HEK293T (cell line): ENCODE data around the gene PHOSPHO1.
A peak's percentile ranks its signal among the peaks of the same experiment; 100 is the strongest.
"Not testable (repeated sequence)": the region's sequence is repeated elsewhere in the genome, so short reads cannot be mapped to it uniquely, and the experiment has no call there.

ENCODE experiments used
- CTCF ChIA-PET: fragments of 350-600 bp; formaldehyde crosslinking; extraction: SDS; loops from one replicate; lab custom pipeline; 2021; ENCODE audit warnings: antibody characterized with exemption, inconsistent platforms; lab: Yijun Ruan, JAX
- POLR2A ChIA-PET: fragments of 350-600 bp; formaldehyde crosslinking; extraction: SDS; loops from one replicate; lab custom pipeline; 2020; ENCODE audit warnings: antibody characterized with exemption, inconsistent platforms; lab: Yijun Ruan, JAX
- DNase-seq: peaks from one replicate; pipeline ENCODE4 v3.0.0; 2012; ENCODE audit warnings: mixed read lengths; ENCODE audit errors: extremely low spot score
- ARNT ChIP-seq: fragments of 450-650 bp; IDR thresholded peaks from 2 replicates; pipeline ENCODE4 v1.6.1; 2017; ENCODE audit warnings: mild to moderate bottlenecking
- BHLHE40 ChIP-seq: fragments of 450-650 bp; IDR thresholded peaks from 2 replicates; pipeline ENCODE4 v1.6.1; 2016; ENCODE audit warnings: mild to moderate bottlenecking, moderate library complexity, borderline replicate concordance
- CTBP1 ChIP-seq: fragments of 450-650 bp; IDR thresholded peaks from 2 replicates; pipeline ENCODE4 v1.6.1; 2016; ENCODE audit warnings: borderline replicate concordance
- ELF4 ChIP-seq: fragments of 450-650 bp; IDR thresholded peaks from 2 replicates; pipeline ENCODE4 v1.6.1; 2017; ENCODE audit warnings: antibody characterized with exemption
- FOXA1 ChIP-seq: fragments of 450-650 bp; IDR thresholded peaks from 2 replicates; pipeline ENCODE4 v1.6.1; 2016; ENCODE audit warnings: mild to moderate bottlenecking
- FOXK2 ChIP-seq: fragments of 450-650 bp; IDR thresholded peaks from 2 replicates; pipeline ENCODE4 v1.6.1; 2016; ENCODE audit warnings: mild to moderate bottlenecking
- FOXM1 ChIP-seq: fragments of 450-650 bp; IDR thresholded peaks from 2 replicates; pipeline ENCODE4 v1.6.1; 2017; ENCODE audit warnings: mild to moderate bottlenecking, borderline replicate concordance
- HDGF ChIP-seq: fragments of 450-650 bp; IDR thresholded peaks from 2 replicates; pipeline ENCODE4 v1.6.1; 2017; ENCODE audit warnings: antibody characterized with exemption, borderline replicate concordance
- L3MBTL2 ChIP-seq: fragments of 450-650 bp; conservative IDR thresholded peaks from 2 replicates; pipeline ENCODE4 v1.6.1; 2016; ENCODE audit warnings: mild to moderate bottlenecking
- LEF1 ChIP-seq: fragments of 450-650 bp; IDR thresholded peaks from 2 replicates; pipeline ENCODE4 v1.6.1; 2017; ENCODE audit warnings: mild to moderate bottlenecking, borderline replicate concordance
- NFRKB ChIP-seq: fragments of 450-650 bp; IDR thresholded peaks from 2 replicates; pipeline ENCODE4 v1.6.1; 2016; ENCODE audit warnings: mild to moderate bottlenecking, moderate library complexity
- SP1 ChIP-seq: fragments of 450-650 bp; IDR thresholded peaks from 2 replicates; pipeline ENCODE4 v1.6.1; 2017
- SUZ12 ChIP-seq: fragments of 450-650 bp; IDR thresholded peaks from 2 replicates; pipeline ENCODE4 v1.6.1; 2016; ENCODE audit warnings: mild to moderate bottlenecking
- TARDBP ChIP-seq: fragments of 450-650 bp; IDR thresholded peaks from 2 replicates; pipeline ENCODE4 v1.6.1; 2016
- ZNF384 ChIP-seq: fragments of 450-650 bp; IDR thresholded peaks from 2 replicates; pipeline ENCODE4 v1.6.1; 2016
- TF ChIP-seq, protein P1 (sequence below): fragments of 450-650 bp; IDR thresholded peaks from 2 replicates; pipeline ENCODE4 v1.6.1; 2016

Gene PHOSPHO1

DNA sequence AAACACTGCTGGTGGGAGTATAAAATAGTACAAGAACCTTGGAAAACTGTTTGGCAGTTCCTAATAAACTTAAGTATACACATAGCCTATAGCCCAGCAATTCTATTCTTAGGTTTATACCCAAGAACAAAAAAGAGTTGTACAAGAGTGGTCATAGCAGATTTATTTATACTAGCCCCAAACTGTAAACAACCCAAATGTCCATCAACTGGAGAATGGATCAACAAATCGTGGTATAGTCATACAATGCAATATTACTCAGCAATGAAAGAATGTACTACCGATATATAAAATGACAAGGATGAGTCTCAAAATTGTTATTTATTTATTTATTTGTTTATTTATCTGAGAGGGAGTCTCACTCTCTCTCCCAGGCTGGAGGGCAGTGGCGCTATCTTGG, 43.3 kb downstream of the PHOSPHO1 start:
- ChIA-PET CTCF (no interaction called here), POLR2A (no interaction called here)
- TF ChIP-seq L3MBTL2 (no peak), ELF4 (no peak), FOXA1 (no peak), FOXK2 (no peak), NFRKB (no peak), BHLHE40 (no peak), LEF1 (no peak), CTBP1 (no peak), FOXM1 (no peak), HDGF (no peak), SUZ12 (no peak), ARNT (no peak), ZNF384 (no peak), SP1 (no peak), TARDBP (no peak)
- TF ChIP-seq, protein P1, sequence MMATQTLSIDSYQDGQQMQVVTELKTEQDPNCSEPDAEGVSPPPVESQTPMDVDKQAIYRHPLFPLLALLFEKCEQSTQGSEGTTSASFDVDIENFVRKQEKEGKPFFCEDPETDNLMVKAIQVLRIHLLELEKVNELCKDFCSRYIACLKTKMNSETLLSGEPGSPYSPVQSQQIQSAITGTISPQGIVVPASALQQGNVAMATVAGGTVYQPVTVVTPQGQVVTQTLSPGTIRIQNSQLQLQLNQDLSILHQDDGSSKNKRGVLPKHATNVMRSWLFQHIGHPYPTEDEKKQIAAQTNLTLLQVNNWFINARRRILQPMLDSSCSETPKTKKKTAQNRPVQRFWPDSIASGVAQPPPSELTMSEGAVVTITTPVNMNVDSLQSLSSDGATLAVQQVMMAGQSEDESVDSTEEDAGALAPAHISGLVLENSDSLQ = no peak
- no peak for DNase-seq

DNA sequence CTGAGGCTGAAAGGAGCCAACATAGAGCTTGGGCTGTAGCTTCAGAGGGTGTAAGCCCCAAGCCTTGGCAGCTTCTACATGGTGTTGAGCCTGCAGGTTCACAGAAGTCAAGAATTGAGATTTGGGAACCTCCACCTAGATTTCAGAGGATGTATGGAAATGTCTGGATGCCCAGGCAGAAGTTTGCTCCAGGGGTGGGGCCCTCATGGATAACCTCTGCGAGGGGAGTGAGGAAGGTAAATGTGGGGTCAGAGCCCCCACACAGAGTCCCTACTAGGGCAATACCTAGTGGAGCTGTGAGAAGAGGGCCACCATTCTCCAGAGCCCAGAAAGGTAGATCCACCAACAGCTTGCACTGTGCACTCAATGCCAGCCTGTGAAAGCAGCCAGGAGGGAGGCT, 45.2 kb downstream of the PHOSPHO1 start:
- CTCF ChIA-PET = interaction anchor here (0.6 kb wide), 1 partner anchor 197 kb away, joined by 5 read pairs; no protein-coding TSS in a partner anchor
- POLR2A ChIA-PET, DNase-seq: not testable (repeated sequence)

DNA sequence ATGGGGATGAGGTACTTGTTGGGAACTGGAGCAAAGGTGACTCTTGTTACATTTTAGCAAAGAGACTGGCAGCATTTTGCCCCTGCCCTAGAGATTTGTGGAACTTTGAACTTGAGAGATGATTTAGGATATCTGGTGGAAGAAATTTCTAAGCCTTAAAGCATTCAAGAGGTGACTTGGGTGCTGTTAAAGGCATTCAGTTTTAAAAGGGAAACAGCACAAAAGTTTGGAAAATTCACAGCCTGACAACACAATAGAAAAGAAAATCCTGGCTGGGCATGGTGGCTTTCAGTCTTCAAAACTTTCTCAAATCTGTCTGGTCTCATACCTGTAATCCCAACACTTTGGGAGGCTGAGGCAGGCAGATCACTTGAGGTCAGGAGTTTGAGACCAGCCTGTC, 46.1 kb downstream of the PHOSPHO1 start:
- POLR2A ChIA-PET, CTCF ChIA-PET, DNase-seq: not testable (repeated sequence)

DNA sequence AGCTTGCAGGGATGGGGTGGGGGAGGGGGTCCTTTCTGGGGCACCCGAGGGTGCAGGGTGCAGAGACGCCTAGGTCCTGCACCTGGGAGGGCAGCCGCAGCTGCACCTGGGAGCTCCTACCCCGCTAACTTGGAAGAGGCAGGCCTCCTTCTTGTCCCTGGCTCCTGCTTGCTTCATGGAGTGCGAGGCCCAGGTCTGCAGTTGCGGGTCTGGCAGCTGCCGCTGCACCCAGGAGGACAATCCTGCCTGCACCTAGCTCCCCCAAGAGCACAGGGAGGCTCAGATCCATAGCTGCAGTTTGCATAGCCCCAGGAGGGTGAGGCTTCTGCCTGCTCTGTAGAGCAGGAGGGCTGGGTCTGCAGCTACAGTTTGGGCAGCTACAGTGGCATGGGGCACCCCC, 46.8 kb downstream of the PHOSPHO1 start:
- DNase-seq = no peak
- ChIA-PET POLR2A (no interaction called here), CTCF (interaction anchor here (0.5 kb wide), 1 partner anchor 444 kb away, joined by 3 read pairs; no protein-coding TSS in a partner anchor)
- TF ChIP-seq BHLHE40 = no peak

DNA sequence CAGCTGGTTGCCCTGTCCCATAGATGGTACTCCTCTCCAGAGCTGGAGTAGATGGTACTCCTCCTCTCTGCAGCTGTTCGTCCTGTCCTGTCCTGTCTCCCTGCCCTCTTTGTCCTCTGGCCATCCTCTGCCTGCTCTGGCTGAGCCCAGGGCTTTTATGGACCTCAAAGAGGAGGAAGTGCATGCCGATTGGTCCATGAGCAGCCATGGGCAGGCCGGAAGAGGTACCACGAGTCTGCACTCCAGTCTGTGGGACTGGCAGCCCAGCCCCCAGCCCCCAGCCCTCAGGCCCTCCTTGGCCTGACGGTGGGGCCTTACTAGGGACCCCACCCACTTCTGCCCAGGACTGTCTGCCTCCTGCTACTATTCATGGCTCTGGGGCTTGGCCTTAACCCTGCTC, 47.2 kb downstream of the PHOSPHO1 start:
- TF ChIP-seq ZNF384 = no peak
- no peak for TF ChIP-seq CTBP1
- ChIA-PET CTCF (interaction anchor here (0.5 kb wide), 1 partner anchor 444 kb away, joined by 3 read pairs; no protein-coding TSS in a partner anchor), POLR2A (interaction anchor here (3.6 kb wide), 1 partner anchor 9 kb away, joined by 22 read pairs; no protein-coding TSS in a partner anchor)
- DNase-seq = no peak

DNA sequence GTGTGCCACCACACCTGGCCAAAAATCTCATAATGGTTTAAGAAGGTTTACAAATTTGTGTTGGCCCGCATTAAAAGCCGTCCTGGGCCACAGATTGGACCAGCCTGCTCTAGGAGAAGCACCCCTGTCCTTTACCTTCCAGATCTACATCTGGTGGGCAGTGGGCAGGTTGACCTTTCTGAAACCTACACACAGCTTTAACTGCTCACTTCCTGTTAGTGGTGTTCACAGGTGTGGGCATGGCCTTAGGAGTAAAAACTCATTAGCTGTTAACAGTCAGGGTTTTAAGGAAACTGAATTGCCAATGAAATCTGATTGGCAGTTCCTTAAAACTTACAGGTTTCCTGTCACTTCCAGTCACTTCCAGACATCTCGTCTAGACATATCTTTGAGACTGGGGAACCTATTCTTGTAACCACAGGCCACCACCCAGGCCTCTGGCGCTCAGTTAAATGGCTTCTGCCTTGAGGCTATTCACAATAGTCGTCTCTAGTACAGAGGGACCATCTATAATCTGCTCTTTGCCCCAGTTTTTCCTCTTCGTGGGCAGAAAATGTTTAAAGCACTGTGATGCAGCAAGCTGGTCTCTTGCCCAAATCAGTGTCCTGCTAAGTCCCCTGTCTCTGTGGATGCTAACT, 49.5 kb downstream of the PHOSPHO1 start:
- TF ChIP-seq FOXK2 (no peak), FOXA1 (no peak)
- POLR2A ChIA-PET = interaction anchor here (0.5 to 3.6 kb wide), 3 partner anchors 9 to 322 kb away, joined by 3 to 22 read pairs (median 5); no protein-coding TSS in a partner anchor

DNA sequence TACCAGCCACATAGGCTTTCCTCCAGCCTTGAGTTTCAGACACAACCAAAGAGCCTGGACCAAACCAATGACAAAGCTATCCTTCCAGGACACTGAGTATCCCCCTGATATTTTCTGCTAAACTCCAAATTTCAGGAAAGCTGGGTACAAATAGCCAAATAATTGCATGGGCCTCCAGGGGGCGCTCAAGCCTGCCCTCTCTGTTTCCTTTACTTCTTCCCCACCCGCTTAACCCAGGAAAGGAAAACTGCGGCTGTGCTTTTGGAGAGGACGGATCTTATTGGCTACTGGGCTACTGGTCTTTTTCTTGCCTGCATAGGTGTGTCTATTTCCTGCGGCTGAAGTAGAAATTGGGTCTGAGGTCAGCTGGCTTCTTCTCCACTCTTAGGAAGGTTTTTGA, 50.3 kb downstream of the PHOSPHO1 start:
- ChIA-PET CTCF (interaction anchor here (0.6 to 1.3 kb wide), 6 partner anchors 12 to 77 kb away, joined by 3 to 8 read pairs (median 4); no protein-coding TSS in a partner anchor), POLR2A (interaction anchor here (2.2 to 3.6 kb wide), 2 partner anchors 10 to 12 kb away, joined by 5 to 22 read pairs; no protein-coding TSS in a partner anchor)
- no peak for TF ChIP-seq CTBP1
- peak; percentile 69; the same call in 1 of the 2 replicates for TF ChIP-seq ZNF384
- peak; percentile 79 for DNase-seq

More for the DNA sequence above, 49.5 kb downstream of the PHOSPHO1 start:
- CTCF ChIA-PET = interaction anchor here (0.7 to 1.3 kb wide), 3 partner anchors 11 to 119 kb away, joined by 3 to 5 read pairs (median 4); no protein-coding TSS in a partner anchor
- DNase-seq = no peak

DNA sequence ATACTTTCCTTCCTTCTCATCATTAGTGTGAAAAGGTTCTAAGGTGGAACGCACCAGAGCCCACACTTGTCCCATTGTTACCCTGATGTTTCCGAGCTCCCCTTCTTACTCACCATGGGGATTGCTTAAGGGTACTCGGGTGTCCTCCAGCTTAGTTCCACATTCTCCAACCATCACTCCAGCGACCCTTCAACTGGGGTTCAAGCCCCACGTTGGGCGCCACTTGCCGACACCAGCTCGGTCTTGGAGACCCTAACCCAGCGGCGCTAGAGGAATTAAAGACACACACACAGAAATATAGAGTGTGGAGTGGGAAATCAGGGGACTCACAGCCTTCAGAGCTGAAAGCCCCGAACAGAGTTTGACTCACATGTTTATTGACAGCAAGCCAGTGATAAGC, 54.6 kb downstream of the PHOSPHO1 start:
- CTCF ChIA-PET, POLR2A ChIA-PET, DNase-seq: not testable (repeated sequence)
